Spleen (tissue), 11 donors: ENCODE measurements around the gene TBC1D24. TPM values are rescaled to one million over a fixed set of nuclear protein-coding genes. Genes with fewer than 3 reads are reported as not detected.

Experiments used
- DNase-seq: peaks from one replicate; pipeline ENCODE4 v3.0.0-alpha.2; 2020
- H3K27ac ChIP-seq, 8 donors: fragments of 200-600 bp; sonication (generic) in 7 of 8; 1 replicate in 4 of 8; 2 replicates in 4 of 8; pipeline versions ENCODE4 v1.5.0 to v1.8.0; 2016 to 2021; ENCODE audit warnings: inconsistent platforms in 4 of 8, mild to moderate bottlenecking in 4 of 8, moderate library complexity in 1 of 8
- H3K27me3 ChIP-seq, 7 donors: fragments of 200-600 bp; sonication (generic) in 6 of 7; replicated peaks in 1 of 7; 1 replicate in 4 of 7; 2 replicates in 3 of 7; pipeline versions ENCODE4 v1.5.0 to v1.8.0; 2016 to 2021; ENCODE audit warnings: inconsistent platforms in 3 of 7, mild to moderate bottlenecking in 1 of 7
- H3K36me3 ChIP-seq, 6 donors: fragments of 200-600 bp; sonication (generic) in 5 of 6; 1 replicate in 4 of 6; 2 replicates in 2 of 6; pipeline versions ENCODE4 v1.5.0 to v1.8.0; 2016 to 2021; ENCODE audit warnings: inconsistent platforms in 2 of 6
- H3K4me1 ChIP-seq, 6 donors: fragments of 200-600 bp; sonication (generic) in 5 of 6; 1 replicate in 3 of 6; 2 replicates in 3 of 6; pipeline versions ENCODE4 v1.5.0 to v1.8.0; 2016 to 2021; ENCODE audit warnings: inconsistent platforms in 3 of 6
- H3K4me3 ChIP-seq, 8 donors: fragments of 200-600 bp; sonication (generic) in 7 of 8; 1 replicate in 4 of 8; 2 replicates in 4 of 8; pipeline versions ENCODE4 v1.5.0 to v1.8.0; 2016 to 2021; ENCODE audit warnings: inconsistent platforms in 4 of 8, mild to moderate bottlenecking in 4 of 8, moderate library complexity in 2 of 8
- H3K9me3 ChIP-seq, 8 donors: fragments of 200-600 bp; sonication (generic) in 7 of 8; 1 replicate in 4 of 8; 2 replicates in 4 of 8; pipeline versions ENCODE4 v1.5.0 to v1.8.0; 2016 to 2021; ENCODE audit warnings: inconsistent platforms in 4 of 8
- POLR2A ChIP-seq, 3 donors: fragments of 450-650 bp; IDR thresholded peaks; one replicate each; pipeline ENCODE4 v1.5.1; 2017; ENCODE audit warnings: antibody characterized with exemption in 3 of 3, mild to moderate bottlenecking in 1 of 3
- POLR2AphosphoS5 ChIP-seq, 3 donors: sonication (generic); formaldehyde crosslinking; IDR thresholded peaks; one replicate each; pipeline ENCODE4 v1.5.1; 2017; ENCODE audit warnings: antibody characterized with exemption in 3 of 3
- WGBS, 5 donors: extraction: QIAGEN DNeasy Blood & Tissue Kit in 3 of 5; methylation state at CpG; one replicate each; pipeline versions ENCODE4 v1.1.5 to v1.1.7; 2013 to 2018; 5-methylcytosine and 5-hydroxymethylcytosine counted together
- intact Hi-C: fragments of 100-400 bp; cut with DNase I; formaldehyde crosslinking; loops from one replicate; pipeline ENCODE4 v1.15.0; 2023; ENCODE audit warnings: low total_unique reads
- polyA plus RNA-seq, 3 donors: library from polyadenylated mRNA; stranded (reverse); fragments of 200-250 nt; gene quantifications; one replicate each; pipeline ENCODE4 v1.2.1, GENCODE V29; 2013
- total RNA-seq, 7 donors: library from RNA; depleted of rRNA in 3 of 7; stranded (reverse); fragments of >200 nt in 3 of 7; fragmentation: NEBNext Ultra II Directional in 4 of 7; extraction: Animal tissue kit (Norgen Biotek cat#: 25700) in 4 of 7; gene quantifications; one replicate each; pipeline versions ENCODE4 v1.1.0 to v1.2.1, GENCODE V29; 2016 to 2021
- TF ChIP-seq, protein P1 (sequence below), 11 experiments: fragments of 200-600 bp in 7 of 11; fragments of 450-650 bp in 4 of 11; sonication (generic) in 4 of 11; IDR thresholded peaks in 8 of 11; conservative IDR thresholded peaks in 3 of 11; 1 replicate in 7 of 11; 2 replicates in 4 of 11; pipeline versions ENCODE4 v1.4.0 to v1.8.0; 2016 to 2021; ENCODE audit warnings: antibody characterized with exemption in 11 of 11, inconsistent platforms in 4 of 11, mild to moderate bottlenecking in 1 of 11
- donor health status: healthy with polysubstance abuse.
- donor health status: DM: no; HTN: no; CAD: no; lungs with moderate emphysema.
- donor health status: DM: no; HTN: no; CAD: no.
- donor health status: Bipolar disorder and iron deficiency.
- donor health status: healthy.
- donor health status: DM: no; HTN: no; CAD: no.
- donor health status: DM: yes; HTN: yes; CAD: no.

Gene TBC1D24
- total and polyA plus RNA-seq, 10 donors: 2.2 to 15.3 (median 11.3) TPM

DNA sequence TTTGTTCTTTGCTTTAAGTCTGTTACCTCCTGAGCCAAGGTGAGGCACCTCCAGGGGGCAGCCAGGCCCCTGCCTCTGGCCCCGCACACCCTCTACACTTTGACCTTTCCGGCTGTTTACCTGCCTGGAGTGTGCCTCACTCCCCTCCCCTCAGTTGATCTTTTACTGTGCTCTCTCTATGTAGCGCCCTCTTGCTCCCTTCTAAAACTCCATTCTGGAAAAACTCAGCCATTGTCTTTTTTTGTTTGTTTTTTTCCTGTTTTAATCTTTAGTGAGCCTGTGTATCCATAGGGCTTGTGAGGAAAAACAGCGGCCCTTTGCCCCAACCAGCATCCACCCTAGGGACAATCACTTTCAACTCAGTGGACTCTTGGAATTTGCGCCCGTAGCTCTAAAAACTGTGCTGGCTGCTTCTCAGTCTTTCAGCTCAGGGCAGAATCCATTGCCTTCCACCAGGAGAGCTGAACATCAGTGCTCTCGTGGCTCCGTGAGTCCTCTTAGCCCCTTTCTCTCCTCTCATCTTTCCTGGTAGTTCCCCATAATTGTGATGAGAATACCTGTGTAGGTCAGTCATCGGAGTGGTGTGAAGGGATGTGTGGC, 49.5 kb downstream of the TBC1D24 start:
- Histone ChIP-seq H3K9me3 (no peaks in the 10 kb centered on the region), H3K4me3 (no peak overlapping the region), H3K4me1 (peaks cover 12 to 80% (median 27%) of the 10 kb centered on the region in 6 donors), H3K27me3 (no peaks in the 10 kb centered on the region), H3K27ac (peak overlapping the region in 1 of 8 donors; percentile 18), H3K36me3 (peaks cover 0 to 89% (median 64%) of the 10 kb centered on the region in 6 donors)
- DNase-seq: peak; percentile 47
- TF ChIP-seq, protein P1, sequence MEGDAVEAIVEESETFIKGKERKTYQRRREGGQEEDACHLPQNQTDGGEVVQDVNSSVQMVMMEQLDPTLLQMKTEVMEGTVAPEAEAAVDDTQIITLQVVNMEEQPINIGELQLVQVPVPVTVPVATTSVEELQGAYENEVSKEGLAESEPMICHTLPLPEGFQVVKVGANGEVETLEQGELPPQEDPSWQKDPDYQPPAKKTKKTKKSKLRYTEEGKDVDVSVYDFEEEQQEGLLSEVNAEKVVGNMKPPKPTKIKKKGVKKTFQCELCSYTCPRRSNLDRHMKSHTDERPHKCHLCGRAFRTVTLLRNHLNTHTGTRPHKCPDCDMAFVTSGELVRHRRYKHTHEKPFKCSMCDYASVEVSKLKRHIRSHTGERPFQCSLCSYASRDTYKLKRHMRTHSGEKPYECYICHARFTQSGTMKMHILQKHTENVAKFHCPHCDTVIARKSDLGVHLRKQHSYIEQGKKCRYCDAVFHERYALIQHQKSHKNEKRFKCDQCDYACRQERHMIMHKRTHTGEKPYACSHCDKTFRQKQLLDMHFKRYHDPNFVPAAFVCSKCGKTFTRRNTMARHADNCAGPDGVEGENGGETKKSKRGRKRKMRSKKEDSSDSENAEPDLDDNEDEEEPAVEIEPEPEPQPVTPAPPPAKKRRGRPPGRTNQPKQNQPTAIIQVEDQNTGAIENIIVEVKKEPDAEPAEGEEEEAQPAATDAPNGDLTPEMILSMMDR (IDR thresholded peaks at IDR 0.05 in 8 of 11, conservative IDR thresholded peaks at IDR 0.05 in 3 of 11): no peak
- TF ChIP-seq POLR2A (IDR thresholded peaks at IDR 0.05) (no peak), POLR2AphosphoS5 (IDR thresholded peaks at IDR 0.05) (no peak)
- WGBS, 5 donors: 94 to 98% (median 96%) methylated on average over 9 of the region's 9 CpGs
- intact Hi-C loops: no loop called here

DNA sequence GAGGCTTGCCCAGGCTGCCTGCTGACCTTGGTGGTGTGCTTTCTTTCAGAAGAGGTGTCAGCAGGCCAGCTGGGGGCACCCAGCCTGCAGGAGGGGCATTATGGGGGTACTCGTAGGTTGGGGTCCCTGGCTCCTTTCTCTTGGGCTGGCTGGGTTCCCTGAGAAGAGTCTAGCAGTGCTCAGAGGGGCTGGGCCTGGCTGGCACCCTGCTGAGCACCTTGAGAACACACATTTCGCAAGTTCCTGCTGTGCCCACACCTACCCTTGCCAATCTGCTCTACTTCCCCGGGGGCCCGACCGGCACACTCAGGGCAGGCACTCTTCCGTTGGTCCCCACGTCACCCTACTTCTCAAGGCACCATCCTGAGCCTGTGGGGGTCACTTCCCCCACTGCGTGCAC, 51.2 kb downstream of the TBC1D24 start:
- DNase-seq: peak; percentile 74

GRCh38 chr16:2527071-2527783, 52.3 kb downstream of the TBC1D24 start:
- Histone ChIP-seq H3K27me3 (no peaks in the 10 kb centered on the region), H3K9me3 (no peaks in the 10 kb centered on the region), H3K36me3 (peaks cover 0 to 86% (median 64%) of the 10 kb centered on the region in 6 donors), H3K4me1 (peaks cover 5 to 78% (median 24%) of the 10 kb centered on the region in 6 donors), H3K4me3 (no peak overlapping the region), H3K27ac (peak overlapping the region in 2 of 8 donors; percentile 65 to 78)
- intact Hi-C loops: no loop called here
- 87 to 92% (median 89%) methylated on average over 6 to 12 of the region's 12 CpGs for WGBS, 5 donors
- TF ChIP-seq POLR2A (IDR thresholded peaks at IDR 0.05): no peak
- TF ChIP-seq POLR2AphosphoS5 (IDR thresholded peaks at IDR 0.05): peak in 2 of 3 donors; percentile 34 to 44
- TF ChIP-seq, protein P1 (IDR thresholded peaks at IDR 0.05 in 8 of 11, conservative IDR thresholded peaks at IDR 0.05 in 3 of 11): no peak
- DNase-seq: peak; percentile 74

More for the DNA sequence above, 51.2 kb downstream of the TBC1D24 start:
- no peaks in the 10 kb centered on the region for H3K27me3 ChIP-seq
- peak overlapping the region in 1 of 8 donors; percentile 10 for H3K4me3 ChIP-seq
- H3K4me1 ChIP-seq: peaks cover 7 to 83% (median 25%) of the 10 kb centered on the region in 6 donors
- intact Hi-C loops: no loop called here
- no peak for TF ChIP-seq POLR2A (IDR thresholded peaks at IDR 0.05)
- TF ChIP-seq, protein P1 (IDR thresholded peaks at IDR 0.05 in 8 of 11, conservative IDR thresholded peaks at IDR 0.05 in 3 of 11): no peak
- peak in 1 of 3 donors; percentile 50 for TF ChIP-seq POLR2AphosphoS5 (IDR thresholded peaks at IDR 0.05)
- H3K27ac ChIP-seq: peak overlapping the region in 5 of 8 donors; percentile 51 to 78 (median 65)
- WGBS, 5 donors: 55 to 86% (median 75%) methylated on average over 7 to 8 of the region's 8 CpGs
- H3K9me3 ChIP-seq: no peaks in the 10 kb centered on the region
- peaks cover 0 to 97% (median 66%) of the 10 kb centered on the region in 6 donors for H3K36me3 ChIP-seq

DNA sequence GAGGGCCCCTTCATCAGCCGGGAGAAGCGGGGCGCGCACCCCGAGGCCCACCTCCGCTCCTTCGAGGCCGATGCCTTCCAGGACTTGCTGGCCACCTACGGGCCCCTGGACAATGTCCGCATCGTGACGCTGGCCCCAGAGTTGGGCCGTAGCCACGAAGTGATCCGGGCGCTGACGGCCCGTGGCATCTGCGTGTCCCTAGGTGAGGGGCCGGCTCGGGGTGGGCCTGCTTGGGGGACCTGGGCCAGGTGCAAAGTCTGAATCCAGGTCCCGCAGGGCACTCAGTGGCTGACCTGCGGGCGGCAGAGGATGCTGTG, 52.8 kb downstream of the TBC1D24 start:
- Histone ChIP-seq H3K36me3 (peaks cover 0 to 81% (median 63%) of the 10 kb centered on the region in 6 donors), H3K9me3 (no peaks in the 10 kb centered on the region), H3K27ac (no peak overlapping the region), H3K4me3 (no peak overlapping the region), H3K27me3 (no peaks in the 10 kb centered on the region), H3K4me1 (peaks cover 5 to 73% (median 23%) of the 10 kb centered on the region in 6 donors)
- TF ChIP-seq POLR2AphosphoS5 (IDR thresholded peaks at IDR 0.05) (peak in 1 of 3 donors; percentile 4), POLR2A (IDR thresholded peaks at IDR 0.05) (no peak)
- TF ChIP-seq, protein P1 (IDR thresholded peaks at IDR 0.05 in 8 of 11, conservative IDR thresholded peaks at IDR 0.05 in 3 of 11): no peak
- intact Hi-C loops: no loop called here
- DNase-seq: peak; percentile 82
- WGBS, 5 donors: 96 to 99% (median 96%) methylated on average over 12 to 24 of the region's 24 CpGs
